HG03064 (cell line): Measurements from ENCODE around the gene CCDC85B.

Experiments used
- ATAC-seq: cut with Tn5 transposase; IDR thresholded peaks from one replicate; pipeline ENCODE4 v1.9.1; 2021; ENCODE audit warnings: low read depth; ENCODE audit not compliant: unreplicated experiment

The CCDC85B gene

GRCh38 chr11:65928667-65929066 lies 38.2 kb downstream of the CCDC85B start:
- ATAC-seq = no peak

GRCh38 chr11:65931773-65932557 lies 41.5 kb downstream of the CCDC85B start:
- no peak for ATAC-seq

GRCh38 chr11:65932558-65932919 lies 42.1 kb downstream of the CCDC85B start:
- ATAC-seq = no peak

DNA sequence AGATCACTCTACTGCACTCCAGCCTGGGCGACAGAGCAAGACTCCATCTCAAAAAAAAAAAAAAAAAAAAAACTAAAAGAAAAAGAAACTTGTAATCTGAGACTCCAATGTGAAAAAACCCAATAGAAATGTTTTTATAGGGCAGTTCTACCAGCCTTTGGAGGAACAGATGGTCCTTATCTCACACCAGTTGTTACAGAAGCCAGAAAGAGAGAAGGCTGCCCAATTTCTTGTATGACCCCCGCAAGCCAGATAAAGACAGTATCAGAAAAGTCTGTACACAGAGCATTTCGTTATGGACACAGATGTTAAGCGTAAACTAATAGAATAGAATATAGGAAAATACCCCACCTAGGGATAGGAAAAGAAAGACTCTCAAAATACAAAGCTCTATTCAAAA lies 43.5 kb downstream of the CCDC85B start:
- ATAC-seq = no peak

GRCh38 chr11:65937766-65938165 lies 47.3 kb downstream of the CCDC85B start:
- ATAC-seq = no peak
